OCI-LY7 (cell line): Measurements from ENCODE around the gene XPNPEP1. TPM values are rescaled to one million over a fixed set of nuclear protein-coding genes. Genes with fewer than 3 reads are reported as not detected.

Experiments
- BruUV-seq: library from RNA; stranded (reverse); fragments of 400-500 nt; replicated peaks from 2 replicates; lab custom pipeline; 2021; lab: Mats Ljungman, UMichigan
- CTCF ChIA-PET: fragments of 300-600 bp; sonication (Branson Sonifier 250); formaldehyde crosslinking; loops from one replicate; lab custom pipeline; 2022; ENCODE audit warnings: antibody characterized with exemption; ENCODE audit not compliant: unreplicated experiment; lab: Charles Lee
- POLR2A ChIA-PET: fragments of 300-600 bp; sonication (Branson Sonifier 250); formaldehyde crosslinking; loops from one replicate; lab custom pipeline; 2022; ENCODE audit warnings: antibody characterized with exemption; lab: Charles Lee
- DNase-seq: peaks from one replicate; pipeline ENCODE4 v3.0.0-alpha.2; 2015; ENCODE audit warnings: low spot score
- H2AFZ ChIP-seq: fragments of 200-600 bp; sonication (generic), shearing (Covaris generic); 2 replicates; pipeline ENCODE4 v1.6.1; 2014; ENCODE audit warnings: mild to moderate bottlenecking, antibody characterized with exemption, low read length, moderate library complexity
- H3K27ac ChIP-seq: fragments of 200-600 bp; sonication (generic); 2 replicates; pipeline ENCODE4 v1.5.1; 2014; ENCODE audit warnings: mixed run types, low read depth, mild to moderate bottlenecking, moderate library complexity, low read length, inconsistent platforms; ENCODE audit not compliant: poor library complexity, severe bottlenecking
- H3K36me3 ChIP-seq: fragments of 200-600 bp; sonication (generic); 2 replicates; pipeline ENCODE4 v1.6.1; 2014; ENCODE audit warnings: mild to moderate bottlenecking, antibody characterized with exemption, low read length, moderate library complexity, mixed read lengths; ENCODE audit not compliant: insufficient read depth
- H3K4me1 ChIP-seq: fragments of 200-600 bp; sonication (generic); 2 replicates; pipeline ENCODE4 v1.5.1; 2014; ENCODE audit warnings: mild to moderate bottlenecking, low read length; ENCODE audit not compliant: insufficient read depth, poor library complexity, severe bottlenecking
- H3K4me2 ChIP-seq: fragments of 200-600 bp; sonication (generic); 2 replicates; pipeline ENCODE4 v1.6.1; 2014; ENCODE audit warnings: mild to moderate bottlenecking, low read length
- H3K4me3 ChIP-seq: fragments of 200-600 bp; sonication (generic); 2 replicates; pipeline ENCODE4 v1.5.1; 2014; ENCODE audit warnings: mild to moderate bottlenecking, low read depth, low read length; ENCODE audit not compliant: poor library complexity, severe bottlenecking
- H3K79me2 ChIP-seq: fragments of 200-600 bp; sonication (generic); 2 replicates; pipeline ENCODE4 v1.6.1; 2016; ENCODE audit warnings: low read depth, mild to moderate bottlenecking, low read length, moderate library complexity, mixed read lengths; ENCODE audit not compliant: insufficient read depth
- H3K9me2 ChIP-seq: fragments of 200-600 bp; sonication (generic); 2 replicates; pipeline ENCODE4 v1.6.1; 2016; ENCODE audit warnings: mild to moderate bottlenecking, low read length, mixed read lengths; ENCODE audit not compliant: insufficient read depth
- H3K9me3 ChIP-seq: fragments of 200-600 bp; sonication (generic); 2 replicates; pipeline ENCODE4 v1.6.1; 2014; ENCODE audit warnings: mild to moderate bottlenecking, mixed run types, low read length, mixed read lengths
- H4K20me1 ChIP-seq: fragments of 200-600 bp; sonication (generic); 2 replicates; pipeline ENCODE4 v1.6.1; 2014; ENCODE audit warnings: mild to moderate bottlenecking, antibody characterized with exemption, low read length, moderate library complexity, mixed read lengths; ENCODE audit not compliant: insufficient read depth
- CTCF ChIP-seq: fragments of 200-600 bp; sonication (generic); conservative IDR thresholded peaks from 2 replicates; pipeline ENCODE4 v1.5.1; 2014; ENCODE audit warnings: mild to moderate bottlenecking, antibody characterized with exemption, low read length, moderate library complexity, mixed read lengths
- EZH2phosphoT487 ChIP-seq: fragments of 200-600 bp; sonication (generic); IDR thresholded peaks from 2 replicates; pipeline ENCODE4 v1.6.1; 2018; ENCODE audit warnings: low read depth, borderline replicate concordance, mild to moderate bottlenecking, mixed run types, antibody characterized with exemption, low read length, moderate library complexity, mixed read lengths
- intact Hi-C: fragments of 100-400 bp; cut with micrococcal nuclease; formaldehyde crosslinking; loops from one replicate; pipeline ENCODE4 v1.10.0; 2022; ENCODE audit not compliant: unreplicated experiment
- total RNA-seq, 2 experiments: library from RNA; depleted of rRNA in 1 of 2; stranded (reverse); fragments of >200 nt in 1 of 2; shearing (Covaris generic) in 1 of 2; gene quantifications; 2 replicates each; pipeline ENCODE4 v1.2.3, GENCODE V29; 2014 to 2022

The XPNPEP1 gene
- total RNA-seq, 2 experiments from 2014 or later, result 136 to 237 TPM

GRCh38 chr10:109953766-109954165 is 30.5 kb upstream of the XPNPEP1 start:
- Histone ChIP-seq H3K4me3 (no peak overlapping the region), H3K27ac (no peak overlapping the region), H3K79me2 (no peaks in the 10 kb centered on the region), H2AFZ (no peak overlapping the region), H3K4me1 (peaks cover 9% of the 10 kb centered on the region), H3K9me2 (no peaks in the 10 kb centered on the region), H3K4me2 (no peak overlapping the region), H3K9me3 (no peaks in the 10 kb centered on the region), H4K20me1 (no peaks in the 10 kb centered on the region), H3K36me3 (no peaks in the 10 kb centered on the region)
- TF ChIP-seq EZH2phosphoT487, result no peak
- no peak for TF ChIP-seq CTCF
- CTCF ChIA-PET, result no interaction called here
- POLR2A ChIA-PET, result interaction anchor here (1.5 to 1.6 kb wide), 2 partner anchors 14 to 30 kb away, joined by 3 to 5 read pairs; partner anchors contain the start of gene XPNPEP1
- no peak for DNase-seq
- BruUV-seq, result no TSS peak
- intact Hi-C loops, result no loop called here

GRCh38 chr10:109952526-109952925 is 29.2 kb upstream of the XPNPEP1 start:
- H3K79me2 ChIP-seq, result no peaks in the 10 kb centered on the region
- POLR2A ChIA-PET, result interaction anchor here (0.6 kb wide), 3 partner anchors 41 to 243 kb away, joined by 3 read pairs; no protein-coding TSS in a partner anchor
- CTCF ChIA-PET, result interaction anchor here (0.8 kb wide), 1 partner anchor 8 kb away, joined by 6 read pairs; no protein-coding TSS in a partner anchor

More at GRCh38 chr10:109952526-109952925, 29.2 kb upstream of the XPNPEP1 start:
- no peaks in the 10 kb centered on the region for H3K9me3 ChIP-seq
- H3K36me3 ChIP-seq, result no peaks in the 10 kb centered on the region
- TF ChIP-seq EZH2phosphoT487, result no peak
- TF ChIP-seq CTCF, result no peak
- intact Hi-C loops, result no loop called here
- H4K20me1 ChIP-seq, result no peaks in the 10 kb centered on the region
- H3K27ac ChIP-seq, result no peak overlapping the region
- no peak overlapping the region for H3K4me3 ChIP-seq
- H2AFZ ChIP-seq, result no peak overlapping the region
- BruUV-seq, result no TSS peak
- H3K4me2 ChIP-seq, result no peak overlapping the region
- peaks cover 9% of the 10 kb centered on the region for H3K4me1 ChIP-seq
- DNase-seq, result no peak
- H3K9me2 ChIP-seq, result no peaks in the 10 kb centered on the region
